ENCODE data around the gene UHRF1.
"Not testable (repeated sequence)": the region's sequence is repeated elsewhere in the genome, so short reads cannot be mapped to it uniquely, and the experiment has no call there.

UHRF1 gene

GRCh38 chr19:4971816-4972495 is 62.7 kb downstream of the UHRF1 start:
- DNase-seq (ENCODE audit: low spot score), result no peak

- peak; percentile 58 for DNase-seq (ENCODE audit: low spot score)
Observed at GRCh38 chr19:4972509-4973230, 63.4 kb downstream of the UHRF1 start.

GRCh38 chr19:4974880-4975469 is 65.7 kb downstream of the UHRF1 start:
- DNase-seq (ENCODE audit: low spot score), result no peak

- not testable (repeated sequence) for DNase-seq (ENCODE audit: low spot score)
Observed at GRCh38 chr19:4975601-4976000, 66.3 kb downstream of the UHRF1 start.

GRCh38 chr19:4976401-4977298 is 67.3 kb downstream of the UHRF1 start:
- DNase-seq (ENCODE audit: low spot score), result peak; percentile 88

- DNase-seq (ENCODE audit: low spot score), result peak; percentile 83
Observed at GRCh38 chr19:4977299-4978174, 68.2 kb downstream of the UHRF1 start.

GRCh38 chr19:4979211-4979807 is 70.0 kb downstream of the UHRF1 start:
- no peak for DNase-seq (ENCODE audit: low spot score)

- DNase-seq (ENCODE audit: low spot score), result no peak
Observed at GRCh38 chr19:4980067-4980466, 70.8 kb downstream of the UHRF1 start.

GRCh38 chr19:4980838-4981680 is 71.8 kb downstream of the UHRF1 start:
- DNase-seq (ENCODE audit: low spot score), result no peak

GRCh38 chr19:4981681-4981958 is 72.3 kb downstream of the UHRF1 start:
- DNase-seq (ENCODE audit: low spot score), result no peak

GRCh38 chr19:4983346-4984105 is 74.2 kb downstream of the UHRF1 start:
- no peak for DNase-seq (ENCODE audit: low spot score)

- no peak for DNase-seq (ENCODE audit: low spot score)
Observed at GRCh38 chr19:4984106-4984380, 74.7 kb downstream of the UHRF1 start.

GRCh38 chr19:4984438-4984990 is 75.2 kb downstream of the UHRF1 start:
- no peak for DNase-seq (ENCODE audit: low spot score)

- no peak for DNase-seq (ENCODE audit: low spot score)
Observed at GRCh38 chr19:4985551-4985991, 76.3 kb downstream of the UHRF1 start.

GRCh38 chr19:4986056-4986455 is 76.8 kb downstream of the UHRF1 start:
- no peak for DNase-seq (ENCODE audit: low spot score)

GRCh38 chr19:4986471-4986891 is 77.2 kb downstream of the UHRF1 start:
- DNase-seq (ENCODE audit: low spot score), result no peak

GRCh38 chr19:4987256-4987655 is 78.0 kb downstream of the UHRF1 start:
- DNase-seq (ENCODE audit: low spot score), result no peak

GRCh38 chr19:4987692-4988370 is 78.5 kb downstream of the UHRF1 start:
- DNase-seq (ENCODE audit: low spot score), result no peak

All from AG08395 (cell line).